ENCODE measurements around the gene CD69. TPM values are rescaled to one million over a fixed set of nuclear protein-coding genes. Genes with fewer than 3 reads are reported as not detected.

CD69 gene
- polyA plus RNA-seq (2013, experiment 1 of 4) = not detected
- polyA plus RNA-seq (2013, experiment 2 of 4) = not detected
- not detected for polyA plus RNA-seq (2013, experiment 3 of 4)
- polyA plus RNA-seq (2013, experiment 4 of 4) = not detected

GRCh38 chr12:9760699-9761418, at the start of gene CD69:
TSS of gene CD69 (minus strand) at chr12:9760901. CDS start at chr12:9760820, 81 bp downstream.
- H3K36me3 ChIP-seq (ENCODE audit: control insufficient read depth, insufficient read depth, low read length) = no peaks in the 10 kb centered on the region
- WGBS, 2 experiments = 80 to 97% methylated on average over 5 to 6 of the region's 6 CpGs
- no peaks in the 10 kb centered on the region for H3K4me1 ChIP-seq (ENCODE audit: control insufficient read depth, insufficient read depth, low read length)
- H3K9me3 ChIP-seq (ENCODE audit: control insufficient read depth, low read length) = no peaks in the 10 kb centered on the region
- H3K4me3 ChIP-seq (ENCODE audit: insufficient read depth, low read depth, low read length) = no peak within 1 kb of the TSS
- H3K27ac ChIP-seq (ENCODE audit: insufficient read depth, low read depth, low read length, poor library complexity, severe bottlenecking) = no peak within 1 kb of the TSS
- H3K27me3 ChIP-seq (ENCODE audit: control insufficient read depth, insufficient read depth, low read length, poor library complexity, severe bottlenecking) = no peaks in the 10 kb centered on the region

- H3K4me3 ChIP-seq (ENCODE audit: insufficient read depth, low read depth, low read length) = no peak overlapping the region
- H3K9me3 ChIP-seq (ENCODE audit: control insufficient read depth, low read length) = no peaks in the 10 kb centered on the region
- H3K4me1 ChIP-seq (ENCODE audit: control insufficient read depth, insufficient read depth, low read length) = no peaks in the 10 kb centered on the region
- no peaks in the 10 kb centered on the region for H3K36me3 ChIP-seq (ENCODE audit: control insufficient read depth, insufficient read depth, low read length)
- H3K27me3 ChIP-seq (ENCODE audit: control insufficient read depth, insufficient read depth, low read length, poor library complexity, severe bottlenecking) = no peaks in the 10 kb centered on the region
- H3K27ac ChIP-seq (ENCODE audit: insufficient read depth, low read depth, low read length, poor library complexity, severe bottlenecking) = no peak overlapping the region
Measured at GRCh38 chr12:9809866-9810265, 49.2 kb upstream of the CD69 start.

GRCh38 chr12:9809338-9809737, 48.6 kb upstream of the CD69 start:
- H3K27me3 ChIP-seq (ENCODE audit: control insufficient read depth, insufficient read depth, low read length, poor library complexity, severe bottlenecking) = no peaks in the 10 kb centered on the region
- no peak overlapping the region for H3K4me3 ChIP-seq (ENCODE audit: insufficient read depth, low read depth, low read length)
- 94 to 95% methylated on average over 4 of the region's 4 CpGs for WGBS, 2 experiments
- H3K4me1 ChIP-seq (ENCODE audit: control insufficient read depth, insufficient read depth, low read length) = no peaks in the 10 kb centered on the region
- no peaks in the 10 kb centered on the region for H3K9me3 ChIP-seq (ENCODE audit: control insufficient read depth, low read length)
- H3K36me3 ChIP-seq (ENCODE audit: control insufficient read depth, insufficient read depth, low read length) = no peaks in the 10 kb centered on the region
- no peak overlapping the region for H3K27ac ChIP-seq (ENCODE audit: insufficient read depth, low read depth, low read length, poor library complexity, severe bottlenecking)

- Histone ChIP-seq H3K36me3 (ENCODE audit: control insufficient read depth, insufficient read depth, low read length) (no peaks in the 10 kb centered on the region), H3K27me3 (ENCODE audit: control insufficient read depth, insufficient read depth, low read length, poor library complexity, severe bottlenecking) (no peaks in the 10 kb centered on the region), H3K9me3 (ENCODE audit: control insufficient read depth, low read length) (no peaks in the 10 kb centered on the region), H3K4me3 (ENCODE audit: insufficient read depth, low read depth, low read length) (no peak overlapping the region), H3K27ac (ENCODE audit: insufficient read depth, low read depth, low read length, poor library complexity, severe bottlenecking) (no peak overlapping the region), H3K4me1 (ENCODE audit: control insufficient read depth, insufficient read depth, low read length) (no peaks in the 10 kb centered on the region)
- WGBS, 2 experiments = 54 to 65% methylated on average over 3 of the region's 3 CpGs
Measured at GRCh38 chr12:9808504-9808903, 47.8 kb upstream of the CD69 start.

- Histone ChIP-seq H3K4me1 (ENCODE audit: control insufficient read depth, insufficient read depth, low read length) (no peaks in the 10 kb centered on the region), H3K36me3 (ENCODE audit: control insufficient read depth, insufficient read depth, low read length) (no peaks in the 10 kb centered on the region), H3K27me3 (ENCODE audit: control insufficient read depth, insufficient read depth, low read length, poor library complexity, severe bottlenecking) (no peaks in the 10 kb centered on the region), H3K4me3 (ENCODE audit: insufficient read depth, low read depth, low read length) (no peak overlapping the region), H3K9me3 (ENCODE audit: control insufficient read depth, low read length) (no peaks in the 10 kb centered on the region), H3K27ac (ENCODE audit: insufficient read depth, low read depth, low read length, poor library complexity, severe bottlenecking) (no peak overlapping the region)
- WGBS, 2 experiments = 85 to 86% methylated on average over 3 of the region's 4 CpGs
Measured at GRCh38 chr12:9806714-9807113, 46.0 kb upstream of the CD69 start.

- H3K9me3 ChIP-seq (ENCODE audit: control insufficient read depth, low read length) = no peaks in the 10 kb centered on the region
- H3K27ac ChIP-seq (ENCODE audit: insufficient read depth, low read depth, low read length, poor library complexity, severe bottlenecking) = no peak overlapping the region
- no peaks in the 10 kb centered on the region for H3K36me3 ChIP-seq (ENCODE audit: control insufficient read depth, insufficient read depth, low read length)
- no peaks in the 10 kb centered on the region for H3K27me3 ChIP-seq (ENCODE audit: control insufficient read depth, insufficient read depth, low read length, poor library complexity, severe bottlenecking)
- WGBS, 2 experiments = no CpG with 5 or more reads among the region's 2 CpGs
- no peaks in the 10 kb centered on the region for H3K4me1 ChIP-seq (ENCODE audit: control insufficient read depth, insufficient read depth, low read length)
- no peak overlapping the region for H3K4me3 ChIP-seq (ENCODE audit: insufficient read depth, low read depth, low read length)
Measured at GRCh38 chr12:9805883-9806282, 45.2 kb upstream of the CD69 start.

GRCh38 chr12:9799961-9800360, 39.3 kb upstream of the CD69 start:
- Histone ChIP-seq H3K4me3 (ENCODE audit: insufficient read depth, low read depth, low read length) (no peak overlapping the region), H3K27me3 (ENCODE audit: control insufficient read depth, insufficient read depth, low read length, poor library complexity, severe bottlenecking) (no peaks in the 10 kb centered on the region), H3K9me3 (ENCODE audit: control insufficient read depth, low read length) (no peaks in the 10 kb centered on the region), H3K4me1 (ENCODE audit: control insufficient read depth, insufficient read depth, low read length) (no peaks in the 10 kb centered on the region), H3K27ac (ENCODE audit: insufficient read depth, low read depth, low read length, poor library complexity, severe bottlenecking) (no peak overlapping the region), H3K36me3 (ENCODE audit: control insufficient read depth, insufficient read depth, low read length) (no peaks in the 10 kb centered on the region)
- WGBS, 2 experiments = 88 to 92% methylated on average over 1 of the region's 1 CpG

- Histone ChIP-seq H3K9me3 (ENCODE audit: control insufficient read depth, low read length) (no peaks in the 10 kb centered on the region), H3K4me3 (ENCODE audit: insufficient read depth, low read depth, low read length) (no peak overlapping the region), H3K36me3 (ENCODE audit: control insufficient read depth, insufficient read depth, low read length) (no peaks in the 10 kb centered on the region), H3K27ac (ENCODE audit: insufficient read depth, low read depth, low read length, poor library complexity, severe bottlenecking) (no peak overlapping the region), H3K27me3 (ENCODE audit: control insufficient read depth, insufficient read depth, low read length, poor library complexity, severe bottlenecking) (no peaks in the 10 kb centered on the region), H3K4me1 (ENCODE audit: control insufficient read depth, insufficient read depth, low read length) (no peaks in the 10 kb centered on the region)
- 44% methylated on average over 6 of the region's 7 CpGs for WGBS, 2 experiments
Measured at GRCh38 chr12:9797722-9798619, 37.3 kb upstream of the CD69 start.

GRCh38 chr12:9796971-9797370, 36.3 kb upstream of the CD69 start:
- no peaks in the 10 kb centered on the region for H3K9me3 ChIP-seq (ENCODE audit: control insufficient read depth, low read length)
- H3K4me1 ChIP-seq (ENCODE audit: control insufficient read depth, insufficient read depth, low read length) = no peaks in the 10 kb centered on the region
- H3K27me3 ChIP-seq (ENCODE audit: control insufficient read depth, insufficient read depth, low read length, poor library complexity, severe bottlenecking) = no peaks in the 10 kb centered on the region
- 90 to 92% methylated on average over 6 of the region's 7 CpGs for WGBS, 2 experiments
- no peak overlapping the region for H3K27ac ChIP-seq (ENCODE audit: insufficient read depth, low read depth, low read length, poor library complexity, severe bottlenecking)
- no peaks in the 10 kb centered on the region for H3K36me3 ChIP-seq (ENCODE audit: control insufficient read depth, insufficient read depth, low read length)
- H3K4me3 ChIP-seq (ENCODE audit: insufficient read depth, low read depth, low read length) = no peak overlapping the region

- H3K36me3 ChIP-seq (ENCODE audit: control insufficient read depth, insufficient read depth, low read length) = no peaks in the 10 kb centered on the region
- no peak overlapping the region for H3K27ac ChIP-seq (ENCODE audit: insufficient read depth, low read depth, low read length, poor library complexity, severe bottlenecking)
- no peaks in the 10 kb centered on the region for H3K9me3 ChIP-seq (ENCODE audit: control insufficient read depth, low read length)
- H3K4me3 ChIP-seq (ENCODE audit: insufficient read depth, low read depth, low read length) = no peak overlapping the region
- 100% methylated on average over 3 of the region's 5 CpGs; no CpG with 5 or more reads in 1 of the 2 experiments for WGBS, 2 experiments
- no peaks in the 10 kb centered on the region for H3K27me3 ChIP-seq (ENCODE audit: control insufficient read depth, insufficient read depth, low read length, poor library complexity, severe bottlenecking)
- H3K4me1 ChIP-seq (ENCODE audit: control insufficient read depth, insufficient read depth, low read length) = no peaks in the 10 kb centered on the region
Measured at GRCh38 chr12:9796346-9796745, 35.6 kb upstream of the CD69 start.
